Activated CD4-positive, alpha-beta T cell treated with anti-CD3 and anti-CD28 coated beads for 24 hours (primary cell): ENCODE data around the gene GSTM3.
A peak's percentile ranks its signal among the peaks of the same experiment; 100 is the strongest.
"Not testable (repeated sequence)": the region's sequence is repeated elsewhere in the genome, so short reads cannot be mapped to it uniquely, and the experiment has no call there.

ENCODE experiments used
- DNase-seq, 2 donors: peaks; one replicate each; pipeline ENCODE4 v3.0.0-alpha.2; 2020; ENCODE audit warnings: low read depth in 2 of 2

GSTM3 gene

GRCh38 chr1:109775398-109775797, 34.6 kb upstream of the GSTM3 start:
- no peak for DNase-seq

GRCh38 chr1:109773900-109774485, 33.2 kb upstream of the GSTM3 start:
- DNase-seq = no peak

- peak; percentile 45 to 54 for DNase-seq
These were observed 32.5 kb upstream of the GSTM3 start for GRCh38 chr1:109773203-109773899.

- no peak for DNase-seq
These were observed 31.9 kb upstream of the GSTM3 start for GRCh38 chr1:109772658-109773202.

- DNase-seq = no peak
These were observed 31.1 kb upstream of the GSTM3 start for GRCh38 chr1:109771712-109772657.

GRCh38 chr1:109770331-109771095, 29.7 kb upstream of the GSTM3 start:
- no peak for DNase-seq

GRCh38 chr1:109769330-109770078, 28.7 kb upstream of the GSTM3 start:
- no peak for DNase-seq

- DNase-seq = no peak
These were observed 28.0 kb upstream of the GSTM3 start for GRCh38 chr1:109768820-109769219.

GRCh38 chr1:109768335-109768650, 27.5 kb upstream of the GSTM3 start:
- no peak for DNase-seq

- DNase-seq = no peak
These were observed 26.9 kb upstream of the GSTM3 start for GRCh38 chr1:109767637-109768334.

GRCh38 chr1:109766991-109767636, 26.3 kb upstream of the GSTM3 start:
- DNase-seq = not testable (repeated sequence)

- DNase-seq = no peak
These were observed 25.2 kb upstream of the GSTM3 start for GRCh38 chr1:109765896-109766615.

- DNase-seq = no peak
These were observed 24.6 kb upstream of the GSTM3 start for GRCh38 chr1:109765483-109765815.

- no peak for DNase-seq
These were observed 24.0 kb upstream of the GSTM3 start for GRCh38 chr1:109764561-109765482.

- DNase-seq = no peak
These were observed 23.0 kb upstream of the GSTM3 start, which contains the start of gene EPS8L3 for GRCh38 chr1:109763646-109764415. Gene EPS8L3 (minus strand): TSS chr1:109763923. CDS start chr1:109761749, 2,174 bp downstream.

GRCh38 chr1:109762821-109763645, 22.2 kb upstream of the GSTM3 start:
- DNase-seq = no peak
